Measurements from ENCODE around the gene KLF15. TPM values are rescaled to one million over a fixed set of nuclear protein-coding genes. Genes with fewer than 3 reads are reported as not detected.

KLF15 gene
- total RNA-seq, 1 donor from 2014 or later, result not detected

- TF ChIP-seq CTCF (conservative IDR thresholded peaks at IDR 0.05; ENCODE audit: low read depth, low read length), result no peak
- peak overlapping the region; percentile 62 for H3K4me3 ChIP-seq (ENCODE audit: low read depth, low read length)
- no peak for DNase-seq (ENCODE audit: low read depth)
These were observed 1.3 kb downstream of the KLF15 start for GRCh38 chr3:126355777-126356372.

GRCh38 chr3:126355251-126355650 is 2.0 kb downstream of the KLF15 start:
- H3K4me3 ChIP-seq (ENCODE audit: low read depth, low read length), result peak overlapping the region; percentile 62
- DNase-seq (ENCODE audit: low read depth), result no peak
- no peak for TF ChIP-seq CTCF (conservative IDR thresholded peaks at IDR 0.05; ENCODE audit: low read depth, low read length)

GRCh38 chr3:126354776-126355175 is 2.4 kb downstream of the KLF15 start:
- no peak for DNase-seq (ENCODE audit: low read depth)
- no peak overlapping the region for H3K4me3 ChIP-seq (ENCODE audit: low read depth, low read length)
- TF ChIP-seq CTCF (conservative IDR thresholded peaks at IDR 0.05; ENCODE audit: low read depth, low read length), result no peak

- DNase-seq (ENCODE audit: low read depth), result no peak
- no peak overlapping the region for H3K4me3 ChIP-seq (ENCODE audit: low read depth, low read length)
- no peak for TF ChIP-seq CTCF (conservative IDR thresholded peaks at IDR 0.05; ENCODE audit: low read depth, low read length)
These were observed 3.4 kb downstream of the KLF15 start for GRCh38 chr3:126353694-126354321.

- DNase-seq (ENCODE audit: low read depth), result no peak
- TF ChIP-seq CTCF (conservative IDR thresholded peaks at IDR 0.05; ENCODE audit: low read depth, low read length), result no peak
- H3K4me3 ChIP-seq (ENCODE audit: low read depth, low read length), result no peak overlapping the region
These were observed 4.4 kb downstream of the KLF15 start for GRCh38 chr3:126352476-126353454.

- no peak overlapping the region for H3K4me3 ChIP-seq (ENCODE audit: low read depth, low read length)
- no peak for DNase-seq (ENCODE audit: low read depth)
- TF ChIP-seq CTCF (conservative IDR thresholded peaks at IDR 0.05; ENCODE audit: low read depth, low read length), result peak; percentile 27
These were observed 5.3 kb downstream of the KLF15 start for GRCh38 chr3:126351771-126352475.

Measured in epithelial cell of proximal tubule (primary cell).